Measurements from ENCODE around the gene ATAD3C.
"Not testable (repeated sequence)": the region's sequence is repeated elsewhere in the genome, so short reads cannot be mapped to it uniquely, and the experiment has no call there.

Gene ATAD3C

GRCh38 chr1:1449099-1449739 lies at the start of gene ATAD3C:
Gene ATAD3C (plus strand): TSS chr1:1449689. CDS start chr1:1450684, 995 bp downstream.
- DNase-seq, result no peak

GRCh38 chr1:1399872-1400575 lies 49.5 kb upstream of the ATAD3C start:
- DNase-seq, result peak in 1 of 6 experiments; percentile 36

GRCh38 chr1:1400576-1401456 lies 48.7 kb upstream of the ATAD3C start:
- DNase-seq, result no peak

- DNase-seq, result no peak
Measured at GRCh38 chr1:1401457-1402010, 48.0 kb upstream of the ATAD3C start.

- DNase-seq, result peak in 2 of 6 experiments; percentile 13 to 20
Measured at GRCh38 chr1:1402072-1402900, 47.2 kb upstream of the ATAD3C start.

- DNase-seq, result not testable (repeated sequence)
Measured at GRCh38 chr1:1402901-1403392, 46.5 kb upstream of the ATAD3C start.

- no peak for DNase-seq
Measured at GRCh38 chr1:1403653-1404052, 45.8 kb upstream of the ATAD3C start.

GRCh38 chr1:1406101-1406820 lies 43.2 kb upstream of the ATAD3C start:
- DNase-seq, result no peak

GRCh38 chr1:1406821-1407635 lies 42.5 kb upstream of the ATAD3C start, which contains the start of gene MRPL20:
Gene MRPL20 (minus strand): TSS chr1:1407293. CDS start chr1:1407217, 76 bp downstream.
- DNase-seq, result peak; percentile 90 to 94 (median 94)

- DNase-seq, result peak in 1 of 6 experiments; percentile 42
Measured at GRCh38 chr1:1407636-1408318, 41.7 kb upstream of the ATAD3C start.

- not testable (repeated sequence) for DNase-seq
Measured at GRCh38 chr1:1410238-1410637, 39.3 kb upstream of the ATAD3C start.

GRCh38 chr1:1411626-1412025 lies 37.9 kb upstream of the ATAD3C start:
- no peak for DNase-seq

GRCh38 chr1:1412311-1412902 lies 37.1 kb upstream of the ATAD3C start:
- DNase-seq, result not testable (repeated sequence)

GRCh38 chr1:1415751-1416150 lies 33.7 kb upstream of the ATAD3C start:
- no peak for DNase-seq

GRCh38 chr1:1417396-1417795 lies 32.1 kb upstream of the ATAD3C start:
- not testable (repeated sequence) for DNase-seq

GRCh38 chr1:1417825-1418463 lies 31.5 kb upstream of the ATAD3C start:
- DNase-seq, result not testable (repeated sequence)

GRCh38 chr1:1418464-1419362 lies 30.8 kb upstream of the ATAD3C start:
- no peak for DNase-seq

Data from stimulated activated naive CD4-positive, alpha-beta T cell (primary cell).